Measurements from ENCODE around the gene RCAN2.

GRCh38 chr6:46236752-46237151 lies 254.5 kb downstream of the RCAN2 start:
- TF ChIP-seq CTCF (IDR thresholded peaks at IDR 0.05; ENCODE audit: poor library complexity, severe bottlenecking) = no peak
- no peak for TF ChIP-seq EZH2 (IDR thresholded peaks at IDR 0.05; ENCODE audit: borderline replicate concordance, insufficient read depth, low read length, poor library complexity, severe bottlenecking)
- no peak for TF ChIP-seq POLR2AphosphoS5 (IDR thresholded peaks at IDR 0.05)
- TF ChIP-seq RAD21 (conservative IDR thresholded peaks at IDR 0.05) = no peak
- TF ChIP-seq EP300 (conservative IDR thresholded peaks at IDR 0.05; ENCODE audit: poor library complexity, severe bottlenecking) = no peak
- TF ChIP-seq TAF1 (IDR thresholded peaks at IDR 0.05; ENCODE audit: low read depth) = no peak
